T-helper 2 cell treated with Interferon-gamma antibody and Interleukin-4, amounts not matched to agents 100 ng/mL and 5 ng/mL, for 36 hours (primary cell): ENCODE measurements around the gene PRDM5. TPM values are rescaled to one million over a fixed set of nuclear protein-coding genes. Genes with fewer than 3 reads are reported as not detected.

Experiments used
- intact Hi-C: fragments of 100-400 bp; cut with micrococcal nuclease; formaldehyde crosslinking; loops from one replicate; pipeline ENCODE4 v1.15.1; 2023
- total RNA-seq: library from RNA; stranded (reverse); gene quantifications from 2 replicates; pipeline ENCODE4 v1.2.3, GENCODE V29; 2022

Gene PRDM5
- total RNA-seq, 1 donor from 2014 or later = not detected

GRCh38 chr4:120718979-120719566 is 203.5 kb downstream of the PRDM5 start:
- intact Hi-C loops = loop anchor here (1.0 to 5.0 kb wide), 3 partner anchors 258 to 588 kb away; no protein-coding TSS in a partner anchor

- intact Hi-C loops = loop anchor here (5.0 kb wide), 1 partner anchor 591 kb away; no protein-coding TSS in a partner anchor
Measured at GRCh38 chr4:120716346-120716745, 206.2 kb downstream of the PRDM5 start.

- intact Hi-C loops = loop anchor here (5.0 kb wide), 1 partner anchor 593 kb away; no protein-coding TSS in a partner anchor
Measured at GRCh38 chr4:120714417-120715010, 208.0 kb downstream of the PRDM5 start.

- intact Hi-C loops = no loop called here
Measured at GRCh38 chr4:120709991-120710390, 212.5 kb downstream of the PRDM5 start.

- intact Hi-C loops = no loop called here
Measured at GRCh38 chr4:120704538-120704937, 218.0 kb downstream of the PRDM5 start.

- intact Hi-C loops = no loop called here
Measured at GRCh38 chr4:120703908-120704307, 218.6 kb downstream of the PRDM5 start.

- intact Hi-C loops = no loop called here
Measured at GRCh38 chr4:120699354-120699753, 223.2 kb downstream of the PRDM5 start.

GRCh38 chr4:120694973-120695372 is 227.6 kb downstream of the PRDM5 start:
- intact Hi-C loops = no loop called here

GRCh38 chr4:120693816-120694215 is 228.7 kb downstream of the PRDM5 start:
- intact Hi-C loops = no loop called here

- intact Hi-C loops = no loop called here
Measured at GRCh38 chr4:120692964-120693363, 229.6 kb downstream of the PRDM5 start.

GRCh38 chr4:120691536-120691935 is 231.0 kb downstream of the PRDM5 start:
- intact Hi-C loops = no loop called here

GRCh38 chr4:120691106-120691505 is 231.4 kb downstream of the PRDM5 start:
- intact Hi-C loops = no loop called here

- intact Hi-C loops = no loop called here
Measured at GRCh38 chr4:120688791-120689190, 233.7 kb downstream of the PRDM5 start.

- intact Hi-C loops = no loop called here
Measured at GRCh38 chr4:120685756-120686278, 236.7 kb downstream of the PRDM5 start.

GRCh38 chr4:120683897-120684540 is 238.5 kb downstream of the PRDM5 start:
- intact Hi-C loops = no loop called here

GRCh38 chr4:120682981-120683380 is 239.5 kb downstream of the PRDM5 start:
- intact Hi-C loops = no loop called here

- intact Hi-C loops = no loop called here
Measured at GRCh38 chr4:120680647-120681228, 241.8 kb downstream of the PRDM5 start.

GRCh38 chr4:120673696-120674095 is 248.8 kb downstream of the PRDM5 start:
- intact Hi-C loops = no loop called here

GRCh38 chr4:120672558-120673147 is 249.9 kb downstream of the PRDM5 start:
- intact Hi-C loops = no loop called here

GRCh38 chr4:120672076-120672475 is 250.4 kb downstream of the PRDM5 start:
- intact Hi-C loops = no loop called here

GRCh38 chr4:120671538-120671937 is 251.0 kb downstream of the PRDM5 start:
- intact Hi-C loops = no loop called here

- intact Hi-C loops = no loop called here
Measured at GRCh38 chr4:120667102-120667501, 255.4 kb downstream of the PRDM5 start.
